Spinal cord (tissue), 10 donors: ENCODE data around the gene WWTR1. TPM values are rescaled to one million over a fixed set of nuclear protein-coding genes. Genes with fewer than 3 reads are reported as not detected.

Experiments used
- DNase-seq, 6 donors: peaks; one replicate each; pipeline versions ENCODE4 v3.0.0 to v3.0.0-alpha.2; 2013 to 2015; ENCODE audit warnings: low spot score in 6 of 6, low read depth in 4 of 6
- H3K27ac ChIP-seq: one replicate; pipeline ENCODE4 v1.5.1; 2013; ENCODE audit warnings: low read depth, low read length, control low read depth
- H3K27me3 ChIP-seq: one replicate; pipeline ENCODE4 v1.6.1; 2013; ENCODE audit warnings: low read length; ENCODE audit not compliant: control insufficient read depth, insufficient read depth
- H3K36me3 ChIP-seq: one replicate; pipeline ENCODE4 v1.6.1; 2013; ENCODE audit warnings: low read length; ENCODE audit not compliant: control insufficient read depth, insufficient read depth
- H3K4me1 ChIP-seq: one replicate; pipeline ENCODE4 v1.6.1; 2013; ENCODE audit warnings: low read length; ENCODE audit not compliant: control insufficient read depth, insufficient read depth
- H3K4me3 ChIP-seq: one replicate; pipeline ENCODE4 v1.5.1; 2013; ENCODE audit warnings: low read depth, low read length, control low read depth
- H3K9me3 ChIP-seq: one replicate; pipeline ENCODE4 v1.6.1; 2013; ENCODE audit warnings: low read length; ENCODE audit not compliant: control insufficient read depth, insufficient read depth
- WGBS: methylation state at CpG from one replicate; pipeline ENCODE4 v1.1.5; 2013; ENCODE audit warnings: missing lambda C conversion rate; ENCODE audit not compliant: insufficient coverage; 5-methylcytosine and 5-hydroxymethylcytosine counted together
- polyA plus RNA-seq, 2 donors: library from polyadenylated mRNA; unstranded; fragments of 120-200 nt; gene quantifications; one replicate each; pipeline ENCODE4 v1.2.1, GENCODE V29; 2013; ENCODE audit not compliant: insufficient read length in 2 of 2
- total RNA-seq, 2 donors: library from RNA; depleted of rRNA in 1 of 2; stranded (reverse); fragments of 120-200 nt in 1 of 2; fragments of >200 nt in 1 of 2; gene quantifications; one replicate each; pipeline versions ENCODE4 v1.2.3 to v1.2.4, GENCODE V29; 2013 to 2014
- donor health status: healthy.

Gene WWTR1
- total and polyA plus RNA-seq, 4 donors, result 41.7 to 58.8 (median 44.1) TPM

DNA sequence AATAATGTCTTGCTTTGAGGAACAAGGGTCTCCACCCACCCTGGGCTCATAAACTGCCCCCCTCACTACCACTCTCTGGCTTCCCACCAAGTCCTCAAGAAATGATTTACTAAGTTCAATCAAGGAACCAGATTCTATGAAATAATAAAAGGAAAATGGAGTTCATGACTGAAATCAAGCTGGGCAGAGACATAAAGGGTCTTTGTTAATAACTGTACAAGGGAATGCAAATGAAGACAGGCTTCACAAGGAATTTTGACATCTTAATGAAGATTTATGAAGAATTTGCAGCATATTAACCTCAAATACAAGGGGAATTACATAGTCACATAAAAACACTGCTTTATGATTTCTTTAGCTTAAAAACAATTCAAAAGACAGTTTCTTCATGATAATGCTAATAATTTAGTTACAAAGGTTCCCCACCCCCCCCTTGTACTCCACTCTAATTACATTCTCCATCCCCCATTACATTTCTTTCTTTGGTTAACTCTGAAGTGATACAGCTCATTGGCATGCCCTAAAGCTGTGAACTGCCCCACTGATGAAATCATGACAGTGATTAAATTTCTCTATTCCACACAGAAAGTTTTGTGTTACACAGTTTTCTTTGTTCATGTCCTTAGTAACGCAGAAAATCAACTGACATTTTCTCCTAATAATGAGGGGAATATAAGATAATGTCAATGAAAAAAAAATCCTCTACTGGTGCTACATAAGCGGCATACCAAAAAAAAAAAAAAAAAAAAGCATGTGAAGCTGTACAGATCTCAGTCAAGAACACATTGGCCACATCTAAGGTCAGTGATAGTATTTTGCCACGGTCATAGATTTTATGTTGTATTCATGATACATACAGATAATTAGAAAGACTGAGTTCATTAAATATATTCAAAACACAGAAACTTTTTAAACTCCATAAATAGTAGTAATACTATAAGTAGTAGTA lies 54.4 kb downstream of the WWTR1 start:
- Histone ChIP-seq H3K27ac (peak overlapping the region; percentile 85), H3K4me1 (peaks cover 18% of the 10 kb centered on the region), H3K9me3 (no peaks in the 10 kb centered on the region), H3K4me3 (no peak overlapping the region), H3K36me3 (no peaks in the 10 kb centered on the region), H3K27me3 (no peaks in the 10 kb centered on the region)
- peak in 2 of 6 donors; percentile 28 to 49 for DNase-seq
- no CpG with 5 or more reads among the region's 3 CpGs for WGBS

DNA sequence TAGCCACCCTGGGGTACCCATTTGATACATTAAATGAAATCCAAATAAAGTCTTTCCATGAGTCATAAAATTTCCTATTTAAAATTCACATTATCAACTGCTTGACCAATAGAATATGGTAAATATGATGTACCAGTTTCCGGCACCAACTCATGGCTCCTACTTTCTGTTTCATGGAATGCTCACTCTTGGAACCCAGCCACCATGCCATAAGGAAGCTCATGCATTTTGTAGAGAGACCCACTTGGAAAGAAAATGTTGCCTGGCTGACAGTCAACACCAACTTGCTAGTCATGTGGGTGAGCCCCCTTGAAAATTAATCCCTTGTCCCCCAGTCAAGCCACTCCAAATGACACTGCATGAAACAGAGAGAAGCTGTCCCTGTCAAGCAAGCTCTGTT lies 57.2 kb downstream of the WWTR1 start:
- peak in 2 of 6 donors; percentile 65 to 96 for DNase-seq
- WGBS, result no CpG with 5 or more reads among the region's 1 CpG

DNA sequence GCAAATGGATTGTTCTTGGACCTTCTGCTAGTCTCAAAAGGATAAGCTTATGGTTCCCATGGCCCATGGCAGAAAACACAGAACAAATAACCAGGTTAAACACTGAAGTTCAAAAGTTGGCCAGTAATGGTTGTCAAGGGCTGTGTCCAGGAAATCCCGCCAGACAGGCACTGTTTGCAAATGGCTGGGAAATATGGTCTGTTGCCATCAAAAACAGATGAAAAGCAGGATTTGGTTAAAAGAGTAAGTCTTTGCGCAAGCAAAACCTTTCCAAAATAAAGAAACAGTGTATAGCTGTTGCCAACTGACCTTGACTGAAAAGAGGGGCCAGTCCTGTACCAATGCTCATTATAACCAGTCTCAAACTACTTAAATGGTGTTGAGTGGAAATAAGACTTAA lies 58.6 kb downstream of the WWTR1 start:
- 86% methylated on average over 1 of the region's 2 CpGs for WGBS

More for the DNA sequence above, 57.2 kb downstream of the WWTR1 start:
- Histone ChIP-seq H3K4me1 (peaks cover 18% of the 10 kb centered on the region), H3K36me3 (no peaks in the 10 kb centered on the region), H3K27me3 (no peaks in the 10 kb centered on the region), H3K27ac (no peak overlapping the region), H3K9me3 (no peaks in the 10 kb centered on the region), H3K4me3 (no peak overlapping the region)

DNA sequence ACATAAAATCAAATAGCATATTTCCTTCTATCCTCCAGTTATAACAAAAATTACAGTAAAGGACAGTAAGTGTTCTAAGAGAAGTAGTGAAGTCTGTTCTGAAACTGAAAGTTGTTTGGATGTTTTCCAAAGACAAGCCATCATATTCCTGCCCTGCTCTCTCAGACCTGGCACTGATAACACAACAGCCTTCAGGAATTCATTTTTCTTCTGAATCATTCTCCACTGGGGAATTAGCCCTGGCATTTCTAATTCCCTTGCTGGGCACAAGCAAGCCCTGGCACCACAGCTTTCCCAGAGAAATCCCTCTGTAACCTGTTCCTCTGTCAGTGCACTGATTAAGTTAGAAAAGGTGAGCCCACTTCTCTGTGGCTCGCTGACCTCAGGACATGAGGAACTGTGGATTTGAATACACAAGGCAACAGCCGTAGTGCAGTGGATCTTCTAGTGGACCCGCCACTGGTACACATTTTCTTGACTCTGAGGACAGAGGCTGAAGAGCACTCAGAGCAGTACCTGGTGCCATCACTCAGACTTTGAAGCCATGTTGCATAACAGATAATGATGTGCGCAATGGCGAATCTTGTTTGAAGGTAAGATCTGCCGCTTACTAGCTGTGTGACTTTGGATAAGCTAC lies 61.6 kb downstream of the WWTR1 start:
- Histone ChIP-seq H3K4me1 (peaks cover 2% of the 10 kb centered on the region), H3K4me3 (no peak overlapping the region), H3K36me3 (no peaks in the 10 kb centered on the region), H3K27me3 (no peaks in the 10 kb centered on the region), H3K9me3 (no peaks in the 10 kb centered on the region), H3K27ac (no peak overlapping the region)
- 97% methylated on average over 5 of the region's 6 CpGs for WGBS
- no peak for DNase-seq

More for the DNA sequence above, 58.6 kb downstream of the WWTR1 start:
- Histone ChIP-seq H3K4me3 (no peak overlapping the region), H3K27me3 (no peaks in the 10 kb centered on the region), H3K4me1 (peaks cover 13% of the 10 kb centered on the region), H3K9me3 (no peaks in the 10 kb centered on the region), H3K27ac (peak overlapping the region; percentile 6), H3K36me3 (no peaks in the 10 kb centered on the region)
- DNase-seq, result peak in 1 of 6 donors; percentile 85

DNA sequence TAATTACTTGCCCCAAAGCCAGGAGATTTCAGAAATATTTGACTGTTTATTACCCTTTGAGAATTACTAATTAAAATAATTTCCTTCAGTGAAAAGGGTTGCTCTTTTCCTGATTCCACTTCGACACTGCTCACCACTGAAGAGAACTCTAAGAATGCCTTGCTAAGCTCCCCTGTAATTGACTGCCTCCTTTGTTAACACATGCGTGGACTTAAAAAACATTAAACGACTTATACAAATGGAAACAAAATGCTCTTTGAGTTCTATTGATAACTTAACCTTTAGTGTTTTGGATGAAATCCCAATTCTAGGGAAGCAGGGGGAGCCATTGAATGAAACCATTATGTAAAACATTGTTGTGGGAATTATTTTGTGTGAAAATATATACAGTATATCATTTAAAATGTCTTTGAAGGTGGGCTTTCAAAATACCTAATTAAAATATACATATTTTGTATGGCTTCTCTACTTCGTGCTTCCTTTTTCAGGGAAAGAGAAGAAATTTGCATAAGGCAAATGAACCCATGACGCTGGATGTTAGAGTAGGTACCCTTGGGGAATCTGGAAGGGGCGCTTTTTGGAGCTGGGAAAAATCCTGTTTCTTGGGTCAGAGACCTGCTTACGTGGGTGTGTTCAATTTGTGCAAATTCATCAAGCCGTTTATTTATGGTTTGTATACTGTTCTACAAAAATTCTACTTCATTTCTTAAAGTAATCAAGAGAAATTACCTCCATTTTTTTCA lies 64.2 kb downstream of the WWTR1 start:
- peaks cover 3% of the 10 kb centered on the region for H3K4me1 ChIP-seq
- H3K9me3 ChIP-seq, result no peaks in the 10 kb centered on the region
- peaks cover 2% of the 10 kb centered on the region for H3K27me3 ChIP-seq
- 18% methylated on average over 2 of the region's 8 CpGs for WGBS
- peak overlapping the region; percentile 42 for H3K27ac ChIP-seq
- DNase-seq, result peak in 2 of 6 donors; percentile 62 to 66
- no peak overlapping the region for H3K4me3 ChIP-seq
- no peaks in the 10 kb centered on the region for H3K36me3 ChIP-seq

DNA sequence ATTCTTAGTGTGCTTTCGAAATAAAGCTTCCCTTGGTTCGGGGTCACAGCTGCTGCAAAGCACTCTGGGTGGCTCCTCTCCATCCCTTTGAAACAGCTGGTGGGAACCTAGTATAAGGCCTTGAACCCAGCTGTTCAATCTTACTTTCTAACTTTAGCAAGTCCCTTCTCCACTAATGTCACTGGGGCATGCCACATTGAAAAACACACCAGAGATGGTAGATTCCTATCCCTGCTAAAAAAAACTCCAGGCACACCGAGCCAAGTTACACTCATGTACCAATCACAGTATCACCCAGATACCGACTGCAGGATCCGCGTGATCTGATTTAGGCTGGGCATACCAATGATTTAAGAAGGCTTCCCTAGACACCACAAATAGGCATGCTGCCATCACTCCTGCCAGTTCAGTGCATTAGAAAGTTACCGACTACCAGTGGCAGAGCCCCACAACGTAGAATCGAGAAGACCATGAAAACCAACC lies 65.0 kb downstream of the WWTR1 start:
- peak overlapping the region; percentile 42 for H3K27ac ChIP-seq
- DNase-seq, result peak in 2 of 6 donors; percentile 61 to 72
- no peaks in the 10 kb centered on the region for H3K36me3 ChIP-seq
- peaks cover 2% of the 10 kb centered on the region for H3K27me3 ChIP-seq
- no peaks in the 10 kb centered on the region for H3K9me3 ChIP-seq
- no peak overlapping the region for H3K4me3 ChIP-seq
- 41% methylated on average over 7 of the region's 9 CpGs for WGBS
- H3K4me1 ChIP-seq, result peaks cover 3% of the 10 kb centered on the region

DNA sequence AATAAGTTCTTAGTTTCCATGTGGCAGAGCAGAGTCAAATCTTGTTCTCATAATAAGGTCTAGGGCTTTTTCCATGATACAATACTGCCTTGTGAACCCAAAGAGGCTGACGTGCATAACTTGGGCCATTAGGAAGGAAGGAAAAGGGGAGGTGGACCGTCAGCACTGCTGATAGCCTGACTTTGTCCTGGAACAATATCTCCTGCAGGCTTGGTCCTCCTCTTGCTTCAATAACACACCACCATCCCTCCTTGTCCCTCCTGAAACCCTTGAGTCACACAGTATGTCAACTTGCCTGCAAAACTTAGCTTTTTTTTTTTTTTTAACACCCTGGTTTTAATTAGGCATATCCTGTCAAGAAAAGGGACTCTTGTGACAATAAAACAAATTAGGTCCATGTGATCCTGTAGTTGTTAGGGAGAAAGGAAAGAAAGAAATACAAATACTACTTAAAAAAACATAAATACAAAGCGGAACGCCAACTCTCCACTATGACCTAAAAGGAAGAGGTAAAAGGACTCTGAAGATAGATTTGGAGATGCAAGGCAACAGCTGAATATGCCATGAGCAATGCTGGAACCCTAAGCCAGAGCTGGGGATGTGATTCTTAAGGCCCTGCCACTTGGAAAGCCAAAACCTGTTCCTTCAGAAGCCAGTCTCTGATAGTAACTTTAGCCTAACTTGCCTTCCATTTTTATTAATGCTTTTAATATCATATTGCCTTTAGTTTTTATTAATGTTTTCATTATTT lies 67.0 kb downstream of the WWTR1 start:
- no peak for DNase-seq
- Histone ChIP-seq H3K4me1 (peaks cover 3% of the 10 kb centered on the region), H3K27ac (peak overlapping the region; percentile 40), H3K27me3 (peaks cover 2% of the 10 kb centered on the region), H3K36me3 (no peaks in the 10 kb centered on the region), H3K9me3 (no peaks in the 10 kb centered on the region), H3K4me3 (no peak overlapping the region)
- no CpG with 5 or more reads among the region's 4 CpGs for whole genome bisulfite sequencing

DNA sequence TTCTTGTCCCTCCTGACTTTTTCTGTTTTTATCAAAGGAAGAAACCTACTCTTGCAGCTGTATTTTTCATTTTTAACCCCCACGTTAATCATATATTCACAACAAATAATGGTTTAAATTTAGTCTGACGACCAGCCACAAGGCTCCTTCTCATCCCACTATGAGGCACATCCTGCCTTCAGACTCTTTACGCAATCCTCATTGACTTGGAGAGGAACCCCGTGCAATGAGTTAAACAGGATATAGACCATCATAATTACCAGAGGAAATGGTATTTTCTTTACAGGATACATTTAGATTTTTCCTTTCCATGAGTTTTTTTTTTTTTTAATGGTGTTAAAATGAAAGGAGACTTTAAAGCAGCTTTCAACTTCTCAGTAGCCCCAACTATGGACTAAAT lies 68.5 kb downstream of the WWTR1 start:
- peak overlapping the region; percentile 35 for H3K27ac ChIP-seq
- no peak for DNase-seq
- no peak overlapping the region for H3K4me3 ChIP-seq

DNA sequence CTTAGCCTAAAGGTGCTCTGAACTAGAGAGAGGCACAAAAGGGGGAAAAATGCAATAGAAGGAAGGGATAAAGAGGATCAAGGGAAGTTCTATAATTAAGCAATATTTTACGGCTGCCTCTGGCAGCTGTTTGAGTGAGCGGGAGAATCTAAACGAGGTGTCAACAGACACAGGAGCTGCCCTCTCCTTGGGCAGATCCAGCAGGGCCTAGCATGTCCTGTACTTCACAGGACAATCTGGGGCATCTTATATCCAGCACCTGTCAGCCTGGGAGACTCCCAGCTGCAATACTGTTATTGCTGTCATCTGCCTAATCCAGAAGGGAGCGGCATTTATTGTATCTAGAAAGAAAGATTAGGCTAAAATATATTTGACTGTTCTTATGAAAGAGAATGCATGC lies 68.9 kb downstream of the WWTR1 start:
- H3K27me3 ChIP-seq, result peaks cover 2% of the 10 kb centered on the region
- DNase-seq, result peak in 1 of 6 donors; percentile 23
- no peaks in the 10 kb centered on the region for H3K36me3 ChIP-seq
- H3K4me3 ChIP-seq, result no peak overlapping the region
- H3K9me3 ChIP-seq, result no peaks in the 10 kb centered on the region
- WGBS, result 55% methylated on average over 3 of the region's 4 CpGs
- H3K27ac ChIP-seq, result peak overlapping the region; percentile 35
- H3K4me1 ChIP-seq, result peaks cover 3% of the 10 kb centered on the region

More for the DNA sequence above, 68.5 kb downstream of the WWTR1 start:
- 81% methylated on average over 2 of the region's 4 CpGs for WGBS
- H3K27me3 ChIP-seq, result peaks cover 2% of the 10 kb centered on the region
- H3K36me3 ChIP-seq, result no peaks in the 10 kb centered on the region
- H3K9me3 ChIP-seq, result no peaks in the 10 kb centered on the region
- peaks cover 3% of the 10 kb centered on the region for H3K4me1 ChIP-seq
